ENCODE data around the gene MAOA.

- TF ChIP-seq EP300 (IDR thresholded peaks at IDR 0.05; ENCODE audit: borderline replicate concordance) (0 out of 2 replicates have a peak, but pooled peaks have one; percentile 22), ZBTB7A (IDR thresholded peaks at IDR 0.05; ENCODE audit: low read depth) (no peak), FOXM1 (IDR thresholded peaks at IDR 0.05; ENCODE audit: borderline replicate concordance, low read depth) (no peak), RAD21 (IDR thresholded peaks at IDR 0.05; ENCODE audit: low read depth) (no peak), REST (IDR thresholded peaks at IDR 0.05; ENCODE audit: low read depth) (no peak), MAX (IDR thresholded peaks at IDR 0.05) (no peak), YY1 (IDR thresholded peaks at IDR 0.05; ENCODE audit: low read depth) (no peak), TAF1 (IDR thresholded peaks at IDR 0.05; ENCODE audit: low read depth) (no peak), CEBPB (IDR thresholded peaks at IDR 0.05) (no peak), USF1 (IDR thresholded peaks at IDR 0.05) (no peak), TEAD4 (IDR thresholded peaks at IDR 0.05) (no peak), CREB1 (IDR thresholded peaks at IDR 0.05; ENCODE audit: low read depth) (peak; percentile 54; the same call in 1 of the 2 replicates), EGR1 (IDR thresholded peaks at IDR 0.05) (no peak), TCF12 (IDR thresholded peaks at IDR 0.05; ENCODE audit: low read depth) (no peak)
Observed at GRCh38 chrX:43654431-43655150, 1.5 kb upstream of the MAOA start.
